K562 (cell line): ENCODE measurements around the gene SND1. TPM values are rescaled to one million over a fixed set of nuclear protein-coding genes. Genes with fewer than 3 reads are reported as not detected.

Experiments used
- BCL6 ChIP-seq: fragments of 250-450 bp; sonication (Bioruptor Pico); IDR thresholded peaks from 2 replicates; pipeline ENCODE4 v1.4.0; 2020
- BRD9 ChIP-seq: fragments of 450-650 bp; IDR thresholded peaks from 2 replicates; pipeline ENCODE4 v1.6.1; 2018; ENCODE audit warnings: low read depth; ENCODE audit not compliant: partially characterized antibody
- CBX5 ChIP-seq: IDR thresholded peaks from 2 replicates; pipeline ENCODE4 v1.6.1; 2014; ENCODE audit warnings: low read depth, borderline replicate concordance
- CBX8 ChIP-seq: fragments of 200-600 bp; sonication (generic); IDR thresholded peaks from 2 replicates; pipeline ENCODE4 v1.6.1; 2012; ENCODE audit warnings: borderline replicate concordance, mixed run types, low read depth, mild to moderate bottlenecking, moderate library complexity, mixed read lengths, low read length, control low read depth, inconsistent platforms; ENCODE audit not compliant: poor library complexity, severe bottlenecking; ENCODE audit errors: extremely low read depth
- DACH1 ChIP-seq: fragments of 450-650 bp; IDR thresholded peaks from 2 replicates; pipeline ENCODE4 v1.6.1; 2018; ENCODE audit not compliant: partially characterized antibody
- EP300 ChIP-seq: IDR thresholded peaks from 2 replicates; pipeline ENCODE4 v1.6.1; 2012; ENCODE audit warnings: low read length, improper control_type of control experiment
- FOXJ3 ChIP-seq: sonication (generic); formaldehyde crosslinking; IDR thresholded peaks from 2 replicates; pipeline ENCODE4 v1.4.0; 2020; ENCODE audit warnings: mild to moderate bottlenecking, missing genetic modification reagents
- JUN ChIP-seq, 2 experiments: sonication (generic) in 1 of 2; formaldehyde crosslinking in 1 of 2; IDR thresholded peaks; 2 replicates each; pipeline versions ENCODE4 v1.6.1 to v1.8.0; 2012 to 2022; ENCODE audit warnings: borderline replicate concordance in 2 of 2, mild to moderate bottlenecking in 2 of 2, improper control_type of control experiment in 1 of 2, low read depth in 1 of 2, low read length in 1 of 2, missing genetic modification reagents in 1 of 2
- LCOR ChIP-seq: sonication (generic); formaldehyde crosslinking; IDR thresholded peaks from 2 replicates; pipeline ENCODE4 v1.8.0; 2022; ENCODE audit warnings: mild to moderate bottlenecking, missing genetic modification reagents
- MCM7 ChIP-seq, 2 experiments: fragments of 450-650 bp; IDR thresholded peaks; 2 replicates each; pipeline ENCODE4 v1.6.1; 2016 to 2018
- NONO ChIP-seq, 2 experiments: fragments of 200-400 bp in 1 of 2; fragments of 450-650 bp in 1 of 2; formaldehyde crosslinking in 1 of 2; IDR thresholded peaks; 2 replicates each; pipeline ENCODE4 v1.6.1; 2017; ENCODE audit warnings: low read depth in 2 of 2, mild to moderate bottlenecking in 2 of 2, moderate library complexity in 2 of 2, low read length in 1 of 2
- PCBP2 ChIP-seq: fragments of 200-400 bp; formaldehyde crosslinking; IDR thresholded peaks from 2 replicates; pipeline ENCODE4 v1.6.1; 2018; ENCODE audit warnings: low read length, low read depth, mild to moderate bottlenecking, moderate library complexity; ENCODE audit not compliant: poor library complexity, severe bottlenecking
- PHTF2 ChIP-seq: fragments of 250-450 bp; sonication (Bioruptor Pico); IDR thresholded peaks from 2 replicates; pipeline ENCODE4 v1.5.0; 2021; ENCODE audit warnings: mild to moderate bottlenecking
- SMARCC2 ChIP-seq: fragments of 450-650 bp; IDR thresholded peaks from 2 replicates; pipeline ENCODE4 v1.6.1; 2017; ENCODE audit warnings: antibody characterized with exemption, moderate library complexity, mild to moderate bottlenecking, low read depth
- SRSF9 ChIP-seq: fragments of 200-400 bp; formaldehyde crosslinking; IDR thresholded peaks from 2 replicates; pipeline ENCODE4 v1.6.1; 2017; ENCODE audit warnings: low read depth, low read length, borderline replicate concordance
- ZEB2 ChIP-seq: fragments of 450-650 bp; IDR thresholded peaks from 2 replicates; pipeline ENCODE4 v1.6.1; 2016
- ZNF253 ChIP-seq: fragments of 250-450 bp; sonication (Bioruptor Pico); conservative IDR thresholded peaks from 2 replicates; pipeline ENCODE4 v1.6.1; 2021; ENCODE audit warnings: mild to moderate bottlenecking
- polyA plus RNA-seq, 8 experiments: library from polyadenylated mRNA; depleted of rRNA in 4 of 8; stranded (reverse) in 5 of 8; unstranded in 3 of 8; fragments of >200 nt; fragmentation: Nextera tagmentation in 2 of 8; fragmentation: Illumina TruSeq in 1 of 8; extraction: Ambion mirVana in 2 of 8; extraction: Trizol in 1 of 8; gene quantifications; 2 replicates each; pipeline versions ENCODE4 v1.2.1 to v1.2.3, GENCODE V29; 2011 to 2014; ENCODE audit warnings: inconsistent platforms in 1 of 8, missing spikeins in 1 of 8
- total RNA-seq, 7 experiments: library from RNA; depleted of rRNA in 6 of 7; stranded (reverse); fragments of >200 nt in 6 of 7; fragmentation: Illumina TruSeq in 2 of 7; extraction: Trizol in 2 of 7; gene quantifications; 2 replicates each; pipeline versions ENCODE4 v1.2.1 to v1.2.3, GENCODE V29; 2011 to 2021; ENCODE audit warnings: low replicate concordance in 1 of 7
- TF ChIP-seq, protein P1 (sequence below): sonication (generic); formaldehyde crosslinking; IDR thresholded peaks from 2 replicates; pipeline ENCODE4 v1.8.1; 2023; ENCODE audit warnings: mild to moderate bottlenecking, missing genetic modification reagents
- TF ChIP-seq, protein P2 (sequence below): fragments of 200-800 bp; sonication (Bioruptor generic); IDR thresholded peaks from 2 replicates; pipeline ENCODE4 v1.6.1; 2017; ENCODE audit warnings: missing genetic modification characterization, missing compliant biosample characterization
- TF ChIP-seq, protein P3 (sequence below): fragments of 450-650 bp; IDR thresholded peaks from 2 replicates; pipeline ENCODE4 v1.6.1; 2016

Gene SND1
- total and polyA plus RNA-seq, 9 of the 15 experiments (the other 6 are each of a cell fraction or from before 2014, with no cell fraction given), result 46.5 to 307 (median 191) TPM

DNA sequence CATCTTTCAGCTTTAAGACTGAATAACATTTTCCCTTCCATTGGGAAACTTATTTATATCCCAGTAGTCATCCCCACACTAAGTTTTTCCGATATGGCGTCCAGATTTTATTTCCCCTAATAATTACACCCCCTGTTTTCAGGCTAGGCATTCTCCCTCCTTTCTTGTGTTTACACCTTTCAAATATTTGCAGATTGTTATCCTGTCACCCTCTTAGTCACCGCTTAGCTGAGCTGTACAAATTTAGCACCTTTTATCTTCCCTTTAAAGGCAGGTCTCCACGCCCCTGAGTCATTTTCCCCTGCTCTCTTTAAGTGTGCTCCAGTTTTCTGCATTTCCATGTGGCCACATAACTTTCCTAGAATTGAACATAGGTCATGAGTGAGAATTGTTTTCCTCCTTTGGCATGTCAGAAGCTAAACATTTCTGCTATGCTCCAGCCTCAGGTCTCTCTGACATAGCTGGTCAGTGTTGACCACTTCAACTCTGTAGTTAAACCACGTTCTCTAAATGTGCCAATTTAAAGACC, 331.9 kb downstream of the SND1 start (continued):
- peak; percentile 70; the same call in 1 of the 2 replicates for TF ChIP-seq SMARCC2
- no peak for TF ChIP-seq MCM7 (IDR thresholded peaks at IDR 0.05)
- TF ChIP-seq BRD9, result peak; percentile 46
- TF ChIP-seq, protein P1, sequence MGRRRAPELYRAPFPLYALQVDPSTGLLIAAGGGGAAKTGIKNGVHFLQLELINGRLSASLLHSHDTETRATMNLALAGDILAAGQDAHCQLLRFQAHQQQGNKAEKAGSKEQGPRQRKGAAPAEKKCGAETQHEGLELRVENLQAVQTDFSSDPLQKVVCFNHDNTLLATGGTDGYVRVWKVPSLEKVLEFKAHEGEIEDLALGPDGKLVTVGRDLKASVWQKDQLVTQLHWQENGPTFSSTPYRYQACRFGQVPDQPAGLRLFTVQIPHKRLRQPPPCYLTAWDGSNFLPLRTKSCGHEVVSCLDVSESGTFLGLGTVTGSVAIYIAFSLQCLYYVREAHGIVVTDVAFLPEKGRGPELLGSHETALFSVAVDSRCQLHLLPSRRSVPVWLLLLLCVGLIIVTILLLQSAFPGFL (CRISPR knock-in tag), result no peak
- TF ChIP-seq, protein P2, sequence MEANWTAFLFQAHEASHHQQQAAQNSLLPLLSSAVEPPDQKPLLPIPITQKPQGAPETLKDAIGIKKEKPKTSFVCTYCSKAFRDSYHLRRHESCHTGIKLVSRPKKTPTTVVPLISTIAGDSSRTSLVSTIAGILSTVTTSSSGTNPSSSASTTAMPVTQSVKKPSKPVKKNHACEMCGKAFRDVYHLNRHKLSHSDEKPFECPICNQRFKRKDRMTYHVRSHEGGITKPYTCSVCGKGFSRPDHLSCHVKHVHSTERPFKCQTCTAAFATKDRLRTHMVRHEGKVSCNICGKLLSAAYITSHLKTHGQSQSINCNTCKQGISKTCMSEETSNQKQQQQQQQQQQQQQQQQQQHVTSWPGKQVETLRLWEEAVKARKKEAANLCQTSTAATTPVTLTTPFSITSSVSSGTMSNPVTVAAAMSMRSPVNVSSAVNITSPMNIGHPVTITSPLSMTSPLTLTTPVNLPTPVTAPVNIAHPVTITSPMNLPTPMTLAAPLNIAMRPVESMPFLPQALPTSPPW (CRISPR knock-in tag), result peak; percentile 36; the same call in 1 of the 2 replicates
- TF ChIP-seq LCOR (CRISPR knock-in tag), result 0 out of 2 replicates have a peak, but pooled peaks have one; percentile 10
- TF ChIP-seq BCL6 (CRISPR knock-in tag), result no peak
- TF ChIP-seq, protein P3, sequence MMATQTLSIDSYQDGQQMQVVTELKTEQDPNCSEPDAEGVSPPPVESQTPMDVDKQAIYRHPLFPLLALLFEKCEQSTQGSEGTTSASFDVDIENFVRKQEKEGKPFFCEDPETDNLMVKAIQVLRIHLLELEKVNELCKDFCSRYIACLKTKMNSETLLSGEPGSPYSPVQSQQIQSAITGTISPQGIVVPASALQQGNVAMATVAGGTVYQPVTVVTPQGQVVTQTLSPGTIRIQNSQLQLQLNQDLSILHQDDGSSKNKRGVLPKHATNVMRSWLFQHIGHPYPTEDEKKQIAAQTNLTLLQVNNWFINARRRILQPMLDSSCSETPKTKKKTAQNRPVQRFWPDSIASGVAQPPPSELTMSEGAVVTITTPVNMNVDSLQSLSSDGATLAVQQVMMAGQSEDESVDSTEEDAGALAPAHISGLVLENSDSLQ, result peak; percentile 30
- TF ChIP-seq ZNF253 (CRISPR knock-in tag), result no peak
- TF ChIP-seq JUN (IDR thresholded peaks at IDR 0.05; ENCODE audit: borderline replicate concordance, low read depth, low read length), result peak; percentile 75
- no peak for TF ChIP-seq JUN (CRISPR knock-in tag; IDR thresholded peaks at IDR 0.05; ENCODE audit: borderline replicate concordance)
- no peak for TF ChIP-seq CBX8
- TF ChIP-seq SRSF9, result no peak
- no peak for TF ChIP-seq PHTF2 (CRISPR knock-in tag)
- no peak for TF ChIP-seq PCBP2
- no peak for TF ChIP-seq CBX5
- no peak for TF ChIP-seq NONO (IDR thresholded peaks at IDR 0.05; ENCODE audit: low read depth in 2 of 2, low read length in 1 of 2)
- peak; percentile 56 for TF ChIP-seq DACH1
- peak; percentile 91 for TF ChIP-seq ZEB2
- TF ChIP-seq FOXJ3 (CRISPR knock-in tag), result no peak
- TF ChIP-seq EP300, result 0 out of 2 replicates have a peak, but pooled peaks have one; percentile 33
